ENCODE measurements around the gene TMCO1. TPM values are rescaled to one million over a fixed set of nuclear protein-coding genes. Genes with fewer than 3 reads are reported as not detected.
"Not testable (repeated sequence)": the region's sequence is repeated elsewhere in the genome, so short reads cannot be mapped to it uniquely, and the experiment has no call there.

The TMCO1 gene
- total RNA-seq, 1 donor from 2014 or later: 83.3 TPM

DNA sequence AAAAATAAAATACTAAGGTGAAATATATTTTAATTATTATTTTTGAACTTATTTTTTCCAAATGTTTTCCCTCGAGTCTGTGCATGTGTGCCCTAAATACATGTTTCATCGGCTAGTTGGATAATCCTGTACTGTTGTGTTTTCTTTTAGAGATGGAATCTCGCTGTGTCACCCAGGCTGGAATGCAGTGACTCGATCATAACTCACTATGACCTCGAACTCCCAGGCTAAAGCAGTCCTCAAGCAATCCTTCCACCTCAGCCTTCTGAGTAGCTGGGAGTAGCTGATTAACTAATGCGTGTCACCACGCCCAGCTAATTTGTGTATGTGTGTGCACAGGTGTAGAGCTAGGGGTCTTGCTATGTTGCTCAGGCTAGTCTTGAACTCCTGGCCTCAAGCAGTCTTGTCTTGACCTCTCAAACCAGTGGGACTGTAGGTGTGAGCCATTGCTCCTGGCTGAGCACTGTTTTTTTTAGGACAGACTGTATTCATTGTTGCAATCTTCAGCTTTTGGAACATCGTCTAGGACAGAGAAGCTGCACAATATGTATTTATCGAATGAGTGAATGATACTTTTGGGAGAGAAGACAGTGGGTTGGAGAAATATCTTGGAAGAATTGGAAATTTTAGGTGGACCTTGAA lies 4.8 kb upstream of the TMCO1 start:
- peaks cover 17% of the 10 kb centered on the region for H3K36me3 Mint-ChIP-seq (ENCODE audit: low read depth)
- DNase-seq (ENCODE audit: low spot score): no peak
- intact Hi-C loops (cut with micrococcal nuclease): no loop called here
- no peak overlapping the region for H3K4me3 Mint-ChIP-seq (ENCODE audit: low read depth)
- no peaks in the 10 kb centered on the region for H3K9me3 Mint-ChIP-seq
- H3K27ac Mint-ChIP-seq: no peak overlapping the region
- peaks cover 1% of the 10 kb centered on the region for H3K27me3 Mint-ChIP-seq (ENCODE audit: low read depth)
- H3K4me1 Mint-ChIP-seq (ENCODE audit: low read depth): peaks cover 6% of the 10 kb centered on the region

DNA sequence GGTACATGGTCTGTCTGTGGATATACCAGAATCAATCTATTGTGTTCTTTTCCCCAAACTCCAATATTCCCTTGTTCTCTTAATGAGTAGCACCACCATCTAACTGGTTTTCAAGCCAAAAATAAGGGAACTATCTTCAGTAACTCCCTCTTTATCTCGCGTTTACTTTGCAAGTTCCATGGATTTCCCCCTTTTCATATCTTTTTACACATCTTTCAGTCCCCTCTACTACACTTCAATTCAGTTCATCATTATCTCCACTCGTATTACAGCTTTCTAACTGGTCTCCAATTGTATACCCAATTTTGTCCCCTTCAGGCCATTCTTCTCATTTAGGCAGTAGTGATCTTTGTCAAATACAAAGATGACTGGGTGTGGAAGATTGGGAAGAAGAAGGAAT lies 4.1 kb upstream of the TMCO1 start:
- H3K36me3 Mint-ChIP-seq (ENCODE audit: low read depth): peaks cover 24% of the 10 kb centered on the region
- no peak overlapping the region for H3K27ac Mint-ChIP-seq
- no peak for DNase-seq (ENCODE audit: low spot score)
- no peaks in the 10 kb centered on the region for H3K27me3 Mint-ChIP-seq (ENCODE audit: low read depth)
- H3K4me1 Mint-ChIP-seq (ENCODE audit: low read depth): peaks cover 12% of the 10 kb centered on the region
- intact Hi-C loops (cut with micrococcal nuclease): no loop called here
- no peaks in the 10 kb centered on the region for H3K9me3 Mint-ChIP-seq
- H3K4me3 Mint-ChIP-seq (ENCODE audit: low read depth): no peak overlapping the region

DNA sequence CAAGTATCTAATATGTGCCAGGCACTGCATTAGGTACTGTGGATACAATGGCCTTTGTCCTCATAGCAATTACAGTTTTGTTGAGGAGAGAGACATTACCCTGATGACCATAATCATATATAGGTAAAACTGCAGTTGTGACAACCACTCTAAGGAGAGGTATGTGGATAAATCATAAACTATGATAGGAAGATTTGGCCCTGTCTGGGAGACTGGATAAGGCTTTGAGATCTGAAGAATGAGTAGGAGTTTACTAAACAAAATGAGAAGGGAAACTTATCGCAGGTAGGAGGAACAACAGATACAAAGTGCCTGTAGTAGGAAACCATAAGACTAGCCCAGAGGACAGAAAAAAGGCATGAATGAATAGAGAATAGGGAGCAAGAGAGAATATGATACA lies 4.4 kb downstream of the TMCO1 start:
- H3K27me3 Mint-ChIP-seq (ENCODE audit: low read depth): no peaks in the 10 kb centered on the region
- no peaks in the 10 kb centered on the region for H3K9me3 Mint-ChIP-seq
- DNase-seq (ENCODE audit: low spot score): no peak
- peaks cover 46% of the 10 kb centered on the region for H3K4me1 Mint-ChIP-seq (ENCODE audit: low read depth)
- H3K4me3 Mint-ChIP-seq (ENCODE audit: low read depth): no peak overlapping the region
- no peak overlapping the region for H3K27ac Mint-ChIP-seq
- peaks cover 67% of the 10 kb centered on the region for H3K36me3 Mint-ChIP-seq (ENCODE audit: low read depth)
- intact Hi-C loops (cut with micrococcal nuclease): no loop called here

DNA sequence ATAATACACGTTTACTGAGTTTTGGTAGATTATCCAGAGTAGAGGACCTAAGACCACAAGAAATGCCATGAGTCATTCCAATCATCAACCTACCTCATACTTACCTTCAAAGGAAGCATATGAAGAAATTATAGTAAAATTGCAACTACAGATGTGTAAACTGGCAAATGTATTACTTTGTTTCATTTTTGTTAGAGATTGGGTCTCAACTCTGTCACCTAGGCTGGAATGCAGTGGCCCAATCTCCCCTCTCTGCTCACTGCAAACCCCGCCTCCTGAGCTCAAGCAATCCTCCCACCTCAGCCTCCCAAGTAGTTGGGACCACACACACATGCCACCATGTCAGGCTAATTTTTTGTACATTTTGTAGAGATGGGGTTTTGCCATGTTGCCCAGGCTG lies 5.2 kb downstream of the TMCO1 start:
- no peaks in the 10 kb centered on the region for H3K9me3 Mint-ChIP-seq
- no peak overlapping the region for H3K4me3 Mint-ChIP-seq (ENCODE audit: low read depth)
- no peak for DNase-seq (ENCODE audit: low spot score)
- H3K36me3 Mint-ChIP-seq (ENCODE audit: low read depth): peaks cover 66% of the 10 kb centered on the region
- H3K27ac Mint-ChIP-seq: peak overlapping the region; percentile 58
- H3K4me1 Mint-ChIP-seq (ENCODE audit: low read depth): peaks cover 47% of the 10 kb centered on the region
- intact Hi-C loops (cut with micrococcal nuclease): no loop called here
- H3K27me3 Mint-ChIP-seq (ENCODE audit: low read depth): no peaks in the 10 kb centered on the region

DNA sequence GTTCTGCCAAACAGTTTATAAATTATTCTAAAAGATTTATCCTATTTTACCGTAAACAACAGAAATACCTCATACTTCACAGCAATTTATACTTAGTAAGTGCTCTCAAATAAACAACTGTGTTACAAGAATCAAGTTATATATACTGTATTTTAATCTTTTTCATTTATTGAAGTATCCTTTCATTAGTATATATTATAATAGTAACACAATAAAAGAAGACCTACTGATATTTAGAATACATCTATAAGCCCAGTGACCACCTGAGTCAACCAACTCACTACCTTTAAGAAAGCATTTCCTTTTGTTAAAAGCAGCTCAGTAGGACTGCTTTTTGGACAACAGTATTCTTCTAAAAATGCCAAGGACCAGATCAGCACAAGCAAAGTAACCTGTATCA lies 5.9 kb downstream of the TMCO1 start:
- H3K36me3 Mint-ChIP-seq (ENCODE audit: low read depth): peaks cover 65% of the 10 kb centered on the region
- H3K9me3 Mint-ChIP-seq: no peaks in the 10 kb centered on the region
- peaks cover 41% of the 10 kb centered on the region for H3K4me1 Mint-ChIP-seq (ENCODE audit: low read depth)
- no peak for DNase-seq (ENCODE audit: low spot score)
- intact Hi-C loops (cut with micrococcal nuclease): no loop called here
- no peak overlapping the region for H3K4me3 Mint-ChIP-seq (ENCODE audit: low read depth)
- H3K27me3 Mint-ChIP-seq (ENCODE audit: low read depth): no peaks in the 10 kb centered on the region
- H3K27ac Mint-ChIP-seq: no peak overlapping the region

DNA sequence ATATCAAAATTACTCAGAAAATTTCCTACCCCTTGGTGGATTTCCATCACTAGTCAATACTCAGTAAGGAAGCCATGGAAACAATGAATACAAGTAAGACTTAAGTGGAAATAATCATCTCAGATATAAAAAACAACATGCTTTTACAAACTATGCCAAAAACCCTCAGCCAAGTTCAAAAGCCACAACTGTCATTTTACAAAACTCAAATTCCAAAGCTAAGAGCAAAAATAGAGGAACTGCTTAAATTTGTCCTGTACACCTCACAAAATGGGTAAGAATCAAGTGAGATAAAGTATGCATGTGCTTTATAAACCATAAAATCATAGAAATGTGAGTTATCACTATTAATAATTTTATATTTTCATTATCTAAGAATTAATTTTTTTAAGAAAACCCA lies 9.6 kb downstream of the TMCO1 start:
- intact Hi-C loops (cut with micrococcal nuclease): no loop called here
- no peaks in the 10 kb centered on the region for H3K9me3 Mint-ChIP-seq
- H3K4me3 Mint-ChIP-seq (ENCODE audit: low read depth): no peak overlapping the region
- H3K36me3 Mint-ChIP-seq (ENCODE audit: low read depth): peaks cover 45% of the 10 kb centered on the region
- peak overlapping the region; percentile 69 for H3K27ac Mint-ChIP-seq
- no peak for DNase-seq (ENCODE audit: low spot score)
- no peaks in the 10 kb centered on the region for H3K27me3 Mint-ChIP-seq (ENCODE audit: low read depth)
- H3K4me1 Mint-ChIP-seq (ENCODE audit: low read depth): peaks cover 21% of the 10 kb centered on the region

DNA sequence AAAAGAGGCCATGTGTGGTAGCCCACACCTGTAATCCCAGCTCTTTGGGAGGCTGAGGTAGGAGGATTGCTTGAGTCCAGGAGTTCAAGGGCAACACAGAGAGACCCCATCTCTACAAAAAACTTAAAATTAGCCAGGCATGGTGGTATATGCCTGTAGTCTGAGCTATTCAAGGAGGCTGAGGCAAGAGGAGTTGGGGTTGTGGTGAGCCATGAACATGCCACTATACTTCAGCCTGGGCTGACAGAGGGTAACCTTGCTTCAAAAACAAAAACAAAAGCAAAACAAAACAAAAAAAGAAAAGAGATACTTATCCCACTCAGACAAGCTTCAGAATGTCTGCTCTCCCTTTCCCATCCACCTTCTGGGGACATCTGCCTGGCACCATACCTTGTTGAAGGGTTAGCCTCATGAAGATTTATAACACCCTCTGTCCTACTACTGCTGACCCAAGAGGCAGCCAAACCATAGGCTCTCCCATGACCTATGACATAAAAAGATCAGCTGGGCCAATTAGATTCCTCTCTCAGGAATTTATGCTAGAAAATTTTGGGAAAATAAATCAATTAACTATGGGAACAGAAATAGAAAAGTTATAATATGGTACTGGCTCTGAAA lies 13.2 kb downstream of the TMCO1 start:
- H3K27me3 Mint-ChIP-seq (ENCODE audit: low read depth): no peaks in the 10 kb centered on the region
- H3K4me1 Mint-ChIP-seq (ENCODE audit: low read depth): peaks cover 14% of the 10 kb centered on the region
- no peaks in the 10 kb centered on the region for H3K9me3 Mint-ChIP-seq
- H3K27ac Mint-ChIP-seq: peak overlapping the region; percentile 30
- peaks cover 48% of the 10 kb centered on the region for H3K36me3 Mint-ChIP-seq (ENCODE audit: low read depth)
- no peak overlapping the region for H3K4me3 Mint-ChIP-seq (ENCODE audit: low read depth)
- DNase-seq (ENCODE audit: low spot score): no peak
- intact Hi-C loops (cut with micrococcal nuclease): no loop called here

DNA sequence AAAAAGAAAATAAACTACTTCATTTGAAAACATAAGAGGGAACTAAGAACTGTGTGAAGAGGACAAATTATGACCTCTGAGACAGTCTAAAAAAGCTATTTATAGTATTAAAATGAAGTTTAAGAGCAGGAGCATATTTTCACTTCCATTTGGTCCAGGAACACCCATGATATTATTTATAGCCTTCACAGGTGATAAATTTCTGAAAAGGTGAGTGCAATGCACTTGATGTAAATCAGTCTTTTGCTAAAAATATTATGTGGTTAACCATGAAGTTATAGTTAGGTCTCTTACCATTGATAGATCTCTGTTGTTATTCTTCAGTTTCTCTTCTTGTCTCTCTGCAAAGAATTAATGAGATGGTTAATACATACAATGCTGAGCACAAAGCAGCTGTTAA lies 14.7 kb downstream of the TMCO1 start:
- no peak overlapping the region for H3K4me3 Mint-ChIP-seq (ENCODE audit: low read depth)
- intact Hi-C loops (cut with micrococcal nuclease): no loop called here
- H3K27ac Mint-ChIP-seq: no peak overlapping the region
- no peak for DNase-seq (ENCODE audit: low spot score)
- no peaks in the 10 kb centered on the region for H3K27me3 Mint-ChIP-seq (ENCODE audit: low read depth)
- no peaks in the 10 kb centered on the region for H3K9me3 Mint-ChIP-seq
- peaks cover 43% of the 10 kb centered on the region for H3K36me3 Mint-ChIP-seq (ENCODE audit: low read depth)
- peaks cover 7% of the 10 kb centered on the region for H3K4me1 Mint-ChIP-seq (ENCODE audit: low read depth)

DNA sequence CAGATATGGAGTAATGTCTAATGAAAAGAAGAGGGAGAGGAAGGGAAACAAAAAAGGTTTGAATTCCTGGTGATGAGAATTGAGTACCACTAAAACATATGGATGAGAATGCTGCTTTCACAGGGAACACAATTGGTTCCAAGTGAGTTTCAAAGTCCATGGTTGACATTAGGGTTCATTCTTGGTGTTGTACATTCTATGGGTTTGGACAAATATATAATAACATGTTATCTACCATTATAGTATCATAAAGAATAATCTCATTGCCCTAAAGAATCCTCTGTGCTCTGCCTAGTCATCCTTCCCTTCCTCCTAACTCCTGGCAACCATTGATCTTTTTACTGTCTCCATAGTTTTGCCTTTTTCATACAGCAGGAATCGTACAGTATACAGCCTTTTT lies 20.1 kb downstream of the TMCO1 start:
- H3K36me3 Mint-ChIP-seq (ENCODE audit: low read depth): peaks cover 41% of the 10 kb centered on the region
- no peak overlapping the region for H3K27ac Mint-ChIP-seq
- intact Hi-C loops (cut with micrococcal nuclease): no loop called here
- no peaks in the 10 kb centered on the region for H3K9me3 Mint-ChIP-seq
- peaks cover 4% of the 10 kb centered on the region for H3K4me1 Mint-ChIP-seq (ENCODE audit: low read depth)
- H3K4me3 Mint-ChIP-seq (ENCODE audit: low read depth): no peak overlapping the region
- no peaks in the 10 kb centered on the region for H3K27me3 Mint-ChIP-seq (ENCODE audit: low read depth)
- DNase-seq (ENCODE audit: low spot score): no peak

DNA sequence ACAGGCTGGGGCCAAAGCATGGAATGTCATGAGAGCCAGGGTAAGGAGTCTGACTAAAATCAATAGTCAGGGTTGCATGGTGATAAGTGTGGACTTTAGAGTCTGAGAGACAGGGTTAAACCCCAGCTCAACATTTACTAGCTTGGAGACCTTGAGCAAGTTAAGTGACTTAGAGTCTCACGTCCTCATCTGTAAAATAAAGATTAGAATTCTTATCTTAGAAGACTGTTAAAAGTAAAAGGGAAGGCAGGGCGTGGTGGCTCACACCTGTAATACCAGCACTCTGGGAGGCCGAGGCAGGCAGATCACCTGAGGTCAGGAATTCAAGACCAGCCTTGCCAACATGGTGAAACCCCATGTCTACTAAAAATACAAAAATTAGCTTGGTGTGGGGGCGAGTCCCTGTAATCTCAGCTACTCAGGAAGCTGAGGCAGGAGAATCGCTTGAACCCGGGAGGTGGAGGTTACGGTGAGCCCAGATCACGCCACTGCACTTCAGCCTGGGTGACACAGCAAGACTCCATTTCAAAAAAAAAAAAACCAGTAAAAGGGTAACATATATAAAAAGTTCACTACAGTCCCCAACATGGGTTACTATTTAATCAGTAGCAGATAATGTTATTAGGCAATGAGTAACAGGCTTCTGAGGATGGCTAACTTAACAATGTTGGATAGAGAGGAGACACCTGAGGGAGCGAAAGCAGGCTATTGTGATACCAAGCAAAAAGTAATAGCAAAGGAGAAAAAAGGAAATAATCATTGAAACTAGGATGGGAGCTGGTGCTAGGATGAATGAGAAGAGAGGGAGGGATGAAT lies 20.8 kb downstream of the TMCO1 start:
- Mint-ChIP-seq H3K27ac (no peak overlapping the region), H3K4me1 (ENCODE audit: low read depth) (peaks cover 4% of the 10 kb centered on the region), H3K9me3 (no peaks in the 10 kb centered on the region), H3K4me3 (ENCODE audit: low read depth) (no peak overlapping the region), H3K27me3 (ENCODE audit: low read depth) (no peaks in the 10 kb centered on the region), H3K36me3 (ENCODE audit: low read depth) (peaks cover 40% of the 10 kb centered on the region)
- intact Hi-C loops (cut with micrococcal nuclease): no loop called here
- DNase-seq (ENCODE audit: low spot score): no peak

DNA sequence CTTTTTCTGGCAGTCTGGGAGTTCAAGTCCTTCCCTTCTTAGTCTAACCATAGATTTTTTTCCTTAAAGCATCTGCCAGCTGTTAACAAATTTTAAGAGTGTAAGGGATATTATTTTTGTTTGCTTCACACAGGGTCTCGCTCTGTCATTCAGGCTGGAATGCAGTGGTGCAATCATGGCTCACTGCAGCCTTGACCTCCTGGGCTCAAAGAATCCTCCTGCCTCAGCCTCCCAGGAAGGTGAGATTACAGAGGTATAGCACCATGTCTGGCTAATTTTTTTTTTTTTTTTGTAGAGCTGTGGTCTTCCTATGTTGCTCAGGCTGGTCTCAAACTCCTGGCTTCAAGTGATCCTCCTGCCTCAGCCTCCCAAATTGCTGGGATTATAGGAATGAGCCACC lies 23.8 kb downstream of the TMCO1 start:
- H3K27ac Mint-ChIP-seq; H3K27me3 Mint-ChIP-seq (ENCODE audit: low read depth); intact Hi-C loops (cut with micrococcal nuclease): not testable (repeated sequence)

DNA sequence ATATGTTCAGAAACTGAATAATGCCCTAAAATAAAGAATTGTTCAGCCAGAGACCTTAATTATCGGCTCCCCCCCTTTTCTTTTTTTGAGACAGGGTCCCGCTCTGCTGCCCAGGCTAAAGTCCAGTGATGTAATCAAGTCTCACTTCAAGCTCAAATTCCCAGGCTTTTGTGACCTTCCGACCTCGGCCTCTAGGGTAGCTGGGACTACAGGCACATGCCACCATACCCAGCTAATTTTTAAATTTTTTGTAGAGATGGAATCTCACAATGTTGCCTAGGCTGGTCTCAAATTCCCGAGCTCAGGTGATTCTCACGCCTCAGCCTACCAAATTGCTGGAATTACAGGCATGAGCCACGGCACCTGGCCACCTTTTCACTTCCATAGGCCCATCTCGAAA lies 26.5 kb downstream of the TMCO1 start:
- intact Hi-C loops (cut with micrococcal nuclease): no loop called here

More for the DNA sequence above, 23.8 kb downstream of the TMCO1 start:
- H3K9me3 Mint-ChIP-seq; H3K4me3 Mint-ChIP-seq (ENCODE audit: low read depth); DNase-seq (ENCODE audit: low spot score); H3K4me1 Mint-ChIP-seq (ENCODE audit: low read depth): not testable (repeated sequence)
- peaks cover 58% of the 10 kb centered on the region for H3K36me3 Mint-ChIP-seq (ENCODE audit: low read depth)

DNA sequence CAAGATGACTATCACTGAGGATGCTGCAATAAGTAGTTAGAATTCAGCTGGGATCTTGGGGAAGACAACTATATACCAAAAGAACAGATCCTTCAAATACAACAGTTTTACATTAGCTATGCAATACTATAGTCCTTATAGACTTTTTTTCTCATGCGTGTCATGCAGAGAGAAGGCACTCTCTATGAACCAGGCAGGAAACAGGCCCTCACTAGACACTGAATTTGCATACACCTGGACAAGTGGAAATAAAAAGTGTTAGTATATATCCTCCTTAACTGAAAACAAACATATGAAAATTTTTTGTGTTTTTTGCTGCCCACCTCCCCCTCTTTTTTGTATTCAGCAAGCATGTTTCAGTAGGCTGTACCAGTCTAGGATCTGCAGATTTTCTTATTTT lies 29.9 kb downstream of the TMCO1 start:
- Mint-ChIP-seq H3K27ac (no peak overlapping the region), H3K4me3 (ENCODE audit: low read depth) (no peak overlapping the region), H3K4me1 (ENCODE audit: low read depth) (no peaks in the 10 kb centered on the region), H3K27me3 (ENCODE audit: low read depth) (no peaks in the 10 kb centered on the region), H3K36me3 (ENCODE audit: low read depth) (peaks cover 52% of the 10 kb centered on the region), H3K9me3 (no peaks in the 10 kb centered on the region)
- no peak for DNase-seq (ENCODE audit: low spot score)
- intact Hi-C loops (cut with micrococcal nuclease): no loop called here

More for the DNA sequence above, 26.5 kb downstream of the TMCO1 start:
- H3K4me1 Mint-ChIP-seq (ENCODE audit: low read depth): no peaks in the 10 kb centered on the region
- H3K9me3 Mint-ChIP-seq: no peaks in the 10 kb centered on the region
- no peak for DNase-seq (ENCODE audit: low spot score)
- H3K36me3 Mint-ChIP-seq (ENCODE audit: low read depth): peaks cover 59% of the 10 kb centered on the region
- H3K27ac Mint-ChIP-seq: no peak overlapping the region
- H3K27me3 Mint-ChIP-seq (ENCODE audit: low read depth): no peaks in the 10 kb centered on the region
- H3K4me3 Mint-ChIP-seq (ENCODE audit: low read depth): no peak overlapping the region

All from activated T-helper 2 cell treated with anti-CD3 and anti-CD28 coated beads, Interferon-gamma antibody, Interleukin-2, Interleukin-4, amounts not matched to agents 10 μg/mL and 5 μg/mL and 100 μg/mL, durations not matched to agents 14 hours and 24 hours and 36 hours (primary cell).